Thyroid gland (tissue), 4 donors: ENCODE measurements around the gene CHD6.

Experiments used
- CTCF ChIP-seq, 6 experiments: fragments of 200-600 bp in 3 of 6; fragments of 450-650 bp in 3 of 6; sonication (generic) in 3 of 6; IDR thresholded peaks; one replicate each; pipeline ENCODE4 v1.5.1; 2016 to 2019; ENCODE audit warnings: antibody characterized with exemption in 6 of 6, mild to moderate bottlenecking in 2 of 6, inconsistent platforms in 1 of 6, moderate library complexity in 1 of 6
- POLR2A ChIP-seq, 2 donors: fragments of 450-650 bp; IDR thresholded peaks; one replicate each; pipeline ENCODE4 v1.6.1; 2017; ENCODE audit warnings: antibody characterized with exemption in 2 of 2, mild to moderate bottlenecking in 2 of 2, moderate library complexity in 1 of 2

DNA sequence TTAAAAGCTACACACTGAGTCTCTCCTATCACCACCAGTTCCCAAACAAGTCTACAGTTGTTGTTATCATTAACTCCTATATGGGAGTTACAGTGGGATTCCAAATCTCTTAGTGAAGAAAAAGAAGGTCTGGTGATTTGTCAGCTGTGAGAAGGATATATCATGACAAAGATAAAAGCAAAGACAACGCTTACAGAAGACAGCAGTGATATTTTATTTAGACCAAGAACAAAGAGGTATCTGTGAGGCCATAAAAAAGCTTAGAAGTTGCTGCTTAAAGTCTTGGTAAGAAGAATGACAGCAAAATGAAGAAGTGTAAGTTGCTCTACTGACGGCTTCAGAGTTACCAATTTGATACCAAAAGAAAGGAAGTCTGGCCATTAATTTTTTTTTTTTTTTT is 47.2 kb downstream of the CHD6 start:
- TF ChIP-seq CTCF (IDR thresholded peaks at IDR 0.05), result no peak
- TF ChIP-seq POLR2A (IDR thresholded peaks at IDR 0.05), result no peak
